ENCODE measurements around the gene PRADC1. TPM values are rescaled to one million over a fixed set of nuclear protein-coding genes. Genes with fewer than 3 reads are reported as not detected.
"Not testable (repeated sequence)": the region's sequence is repeated elsewhere in the genome, so short reads cannot be mapped to it uniquely, and the experiment has no call there.

The PRADC1 gene
- total and polyA plus RNA-seq, 5 experiments from 2014 or later: 7.8 to 38.8 (median 26.1) TPM

DNA sequence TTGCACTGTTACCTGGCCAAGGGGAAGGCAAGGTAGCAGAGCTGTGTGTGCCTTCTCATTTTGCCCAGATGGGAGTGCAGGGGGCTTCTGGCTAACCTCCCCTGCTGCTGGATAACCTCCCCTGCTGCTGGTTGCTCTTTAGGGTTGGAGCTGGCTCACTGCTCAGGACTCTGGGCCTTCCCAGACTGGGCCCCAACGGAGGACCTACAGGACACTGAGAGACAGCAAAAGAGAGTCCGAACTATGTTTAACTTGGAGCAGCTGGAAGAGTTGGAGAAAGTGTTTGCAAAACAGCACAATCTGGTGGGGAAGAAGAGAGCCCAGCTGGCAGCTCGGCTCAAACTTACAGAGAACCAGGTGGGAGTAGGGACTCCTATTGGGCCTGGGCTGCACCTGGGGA is 24.8 kb downstream of the PRADC1 start:
- Mint-ChIP-seq H3K9me3 (no peaks in the 10 kb centered on the region), H3K27me3 (peaks cover 21 to 41% (median 30%) of the 10 kb centered on the region in 5 donors), H3K27ac (no peak overlapping the region), H3K4me3 (no peak overlapping the region), H3K36me3 (no peaks in the 10 kb centered on the region), H3K4me1 (peaks cover 0 to 13% (median 8%) of the 10 kb centered on the region in 4 donors)
- ATAC-seq (no peak), DNase-seq (no peak)
- POLR2A ChIA-PET: no interaction called here

DNA sequence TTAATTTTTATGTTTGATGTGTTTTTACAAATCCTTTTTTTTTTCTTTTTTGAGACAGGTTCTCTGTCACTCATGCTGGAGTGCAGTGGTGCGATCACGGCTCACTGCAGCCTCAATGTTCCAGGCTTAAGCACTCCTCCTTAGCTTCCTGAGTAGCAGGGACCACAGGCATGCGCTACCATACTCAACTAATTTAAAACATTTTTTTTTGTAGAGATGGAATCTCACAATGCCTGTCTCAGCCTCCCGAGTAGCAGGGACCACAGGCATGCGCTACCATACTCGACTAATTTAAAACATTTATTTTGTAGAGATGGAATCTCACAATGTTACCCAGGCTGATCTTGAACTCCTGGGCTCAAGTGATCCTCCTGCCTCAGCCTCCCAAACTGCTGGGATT is 27.4 kb downstream of the PRADC1 start:
- Mint-ChIP-seq H3K9me3 (no peaks in the 10 kb centered on the region), H3K27me3 (peaks cover 31 to 56% (median 36%) of the 10 kb centered on the region in 5 donors), H3K27ac (no peak overlapping the region), H3K36me3 (peaks cover 0 to 2% (median 0%) of the 10 kb centered on the region in 3 donors), H3K4me3 (no peak overlapping the region), H3K4me1 (peaks cover 0 to 12% (median 4%) of the 10 kb centered on the region in 4 donors)
- no peak for ATAC-seq
- no peak for DNase-seq
- POLR2A ChIA-PET: no interaction called here

DNA sequence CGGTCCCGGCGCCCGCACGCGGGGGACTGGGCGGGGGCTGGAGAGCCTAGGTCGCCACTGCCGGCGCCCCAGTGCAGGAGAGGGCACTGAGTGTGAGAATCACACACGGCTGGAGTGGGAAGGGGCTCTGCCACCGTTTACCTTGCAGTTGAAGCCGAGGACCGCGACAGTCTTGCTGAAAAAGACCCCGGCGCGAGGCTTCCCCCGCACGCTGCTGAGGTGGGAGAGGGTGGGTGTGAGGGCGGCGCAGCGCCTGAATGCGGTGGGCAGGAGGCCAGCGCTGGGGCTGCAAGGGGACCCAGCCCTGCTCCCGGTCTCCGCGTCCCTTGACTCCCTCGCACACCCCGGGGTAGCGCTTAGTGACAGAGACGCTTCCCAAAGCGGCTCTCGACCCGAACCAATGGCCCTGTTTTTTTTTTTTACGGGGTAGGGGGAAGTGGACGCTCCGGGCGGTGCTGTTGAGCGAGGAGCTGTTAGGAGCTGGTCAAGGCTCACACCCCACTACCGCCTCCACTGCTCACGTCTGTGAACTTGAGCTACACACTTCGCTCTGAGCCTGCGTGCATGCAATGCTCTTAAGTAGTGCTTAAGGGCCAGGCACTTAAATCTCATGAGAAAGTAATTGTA is 29.9 kb downstream of the PRADC1 start:
- Mint-ChIP-seq H3K27me3 (peaks cover 25 to 73% (median 42%) of the 10 kb centered on the region in 5 donors), H3K36me3 (peaks cover 0 to 2% (median 0%) of the 10 kb centered on the region in 3 donors), H3K9me3 (no peaks in the 10 kb centered on the region), H3K4me1 (peaks cover 0 to 12% (median 4%) of the 10 kb centered on the region in 4 donors), H3K27ac (no peak overlapping the region), H3K4me3 (peak overlapping the region in 8 of 10 donors; percentile 16 to 72 (median 64))
- DNase-seq (peak in 1 of 10 donors; percentile 13), ATAC-seq (peak; percentile 33 to 43)
- POLR2A ChIA-PET: interaction anchor here (0.6 kb wide), 2 partner anchors 25 to 26 kb away, joined by 3 read pairs; no protein-coding TSS in a partner anchor

DNA sequence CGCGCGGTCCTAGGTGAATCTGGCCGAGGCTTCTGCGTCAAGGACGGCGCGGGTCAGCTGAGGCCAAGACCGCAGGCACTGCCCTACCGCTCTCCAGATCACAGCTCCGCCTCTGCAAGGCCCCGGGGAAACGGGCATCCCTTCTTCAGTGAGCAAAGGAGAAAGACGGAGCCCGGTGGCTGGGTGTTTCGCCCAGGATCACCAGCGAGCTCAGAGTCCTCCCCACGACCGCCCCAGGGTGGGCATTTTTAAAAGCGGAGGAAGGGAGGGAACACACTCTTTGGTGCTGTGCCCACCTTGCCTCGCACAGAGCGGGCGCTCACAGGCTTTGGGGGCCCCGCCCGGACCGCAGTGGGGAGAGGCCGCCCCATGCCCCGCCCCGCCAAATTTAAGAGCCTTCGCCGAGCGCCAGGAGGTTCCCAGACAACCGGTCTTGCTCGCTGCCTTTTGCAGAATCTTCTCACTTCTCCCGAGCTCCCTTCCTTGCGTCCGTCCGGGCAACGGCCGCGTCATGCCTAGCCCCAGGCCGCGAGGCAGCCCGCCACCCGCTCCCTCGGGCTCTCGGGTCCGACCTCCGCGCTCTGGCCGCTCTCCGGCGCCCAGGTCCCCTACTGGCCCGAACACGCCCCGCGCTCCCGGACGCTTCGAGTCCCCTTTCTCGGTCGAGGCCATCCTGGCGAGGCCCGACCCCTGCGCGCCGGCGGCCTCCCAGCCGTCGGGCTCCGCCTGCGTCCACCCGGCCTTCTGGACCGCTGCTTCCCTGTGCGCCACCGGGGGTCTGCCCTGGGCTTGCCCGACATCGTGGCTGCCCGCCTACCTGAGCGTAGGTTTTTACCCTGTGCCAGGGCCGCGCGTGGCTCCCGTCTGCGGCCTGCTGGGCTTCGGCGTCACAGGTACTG is 30.6 kb downstream of the PRADC1 start, which contains the start of gene NOTO:
TSS of gene NOTO (plus strand) at position 419 of the 899 bp plus-strand sequence. CDS start at position 512, 93 bp downstream.
- Mint-ChIP-seq H3K4me1 (peaks cover 0 to 12% (median 4%) of the 10 kb centered on the region in 4 donors), H3K9me3 (no peaks in the 10 kb centered on the region), H3K27ac (no peak within 1 kb of the TSS), H3K4me3 (peak within 1 kb of the TSS; percentile 33 to 77 (median 68)), H3K36me3 (peaks cover 0 to 2% (median 0%) of the 10 kb centered on the region in 3 donors), H3K27me3 (peaks cover 26 to 73% (median 46%) of the 10 kb centered on the region in 5 donors)
- DNase-seq: peak in 3 of 10 donors; percentile 5 to 14 (median 6)
- peak; percentile 62 to 82 for ATAC-seq
- POLR2A ChIA-PET: no interaction called here

DNA sequence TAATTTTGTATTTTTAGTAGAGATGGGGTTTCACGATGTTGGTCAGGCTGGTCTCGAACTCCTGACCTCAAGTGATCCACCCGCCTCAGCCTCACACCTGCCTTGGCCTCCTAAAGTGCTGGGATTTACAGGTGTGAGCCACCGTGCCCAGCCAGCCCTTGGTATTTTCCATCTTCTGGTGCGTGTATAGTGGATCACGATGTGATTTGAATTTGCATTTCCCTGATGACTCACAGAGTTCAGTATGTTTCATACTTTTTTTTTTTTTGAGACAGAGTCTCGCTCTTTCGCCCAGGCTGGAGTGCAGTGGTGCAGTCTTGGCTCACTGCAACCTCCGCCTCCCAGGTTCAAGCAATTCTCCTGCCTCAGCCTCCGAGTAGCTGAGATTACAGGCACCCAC is 32.8 kb downstream of the PRADC1 start:
- H3K27ac Mint-ChIP-seq, H3K4me3 Mint-ChIP-seq, DNase-seq, POLR2A ChIA-PET, H3K9me3 Mint-ChIP-seq, ATAC-seq, H3K36me3 Mint-ChIP-seq: not testable (repeated sequence)
- peaks cover 24 to 66% (median 46%) of the 10 kb centered on the region in 5 donors for H3K27me3 Mint-ChIP-seq
- H3K4me1 Mint-ChIP-seq: peaks cover 0 to 12% (median 4%) of the 10 kb centered on the region in 4 donors

DNA sequence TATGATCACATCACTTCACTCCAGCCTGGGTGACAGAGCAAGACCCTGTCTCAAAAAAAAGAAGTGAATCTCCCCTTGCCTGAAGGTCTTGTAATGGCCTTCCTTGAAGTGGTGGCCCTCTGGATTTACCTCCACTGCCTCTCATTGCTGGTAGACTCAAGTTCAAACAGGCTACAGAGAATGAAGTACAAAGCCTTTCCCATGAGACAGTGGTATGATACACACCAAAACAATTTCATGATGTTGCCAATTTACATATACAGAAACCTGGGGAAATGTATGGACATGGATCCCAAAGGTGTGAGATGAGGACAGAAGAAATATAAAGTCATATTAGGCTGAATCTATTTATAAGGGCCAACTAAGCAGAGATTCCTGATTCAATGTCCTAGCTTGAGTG is 35.5 kb downstream of the PRADC1 start:
- H3K27ac Mint-ChIP-seq: no peak overlapping the region
- no peaks in the 10 kb centered on the region for H3K9me3 Mint-ChIP-seq
- POLR2A ChIA-PET: no interaction called here
- no peak overlapping the region for H3K4me3 Mint-ChIP-seq
- ATAC-seq: no peak
- peaks cover 0 to 9% (median 3%) of the 10 kb centered on the region in 4 donors for H3K4me1 Mint-ChIP-seq
- H3K27me3 Mint-ChIP-seq: peaks cover 16 to 44% (median 33%) of the 10 kb centered on the region in 5 donors
- no peak for DNase-seq
- peaks cover 0 to 2% (median 1%) of the 10 kb centered on the region in 3 donors for H3K36me3 Mint-ChIP-seq

DNA sequence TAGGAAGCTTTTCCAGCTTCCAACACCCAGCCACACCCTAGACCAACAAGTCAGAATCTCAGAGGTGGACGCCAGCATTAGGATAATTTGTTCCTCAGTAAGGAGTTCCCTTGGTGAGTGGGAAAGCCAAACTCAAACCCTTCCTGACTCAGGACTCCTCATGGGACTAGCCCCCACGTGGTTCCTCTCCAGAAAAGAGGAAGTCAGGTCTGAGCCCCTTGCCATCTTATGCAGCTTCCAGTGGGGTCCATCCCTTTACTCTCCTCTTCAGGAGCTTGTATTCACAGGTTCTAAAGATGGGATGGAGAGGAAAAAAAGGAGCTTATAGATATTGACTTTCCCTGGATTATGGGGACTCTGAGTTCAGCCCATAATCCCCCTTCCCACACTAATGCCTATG is 45.5 kb downstream of the PRADC1 start:
- no peak for DNase-seq
- Mint-ChIP-seq H3K27me3 (peaks cover 6 to 28% (median 14%) of the 10 kb centered on the region in 5 donors), H3K4me1 (no peaks in the 10 kb centered on the region), H3K9me3 (peaks cover 0 to 10% (median 2%) of the 10 kb centered on the region in 9 donors), H3K36me3 (peaks cover 0 to 8% (median 3%) of the 10 kb centered on the region in 3 donors), H3K27ac (no peak overlapping the region), H3K4me3 (no peak overlapping the region)
- no peak for ATAC-seq
- POLR2A ChIA-PET: no interaction called here

DNA sequence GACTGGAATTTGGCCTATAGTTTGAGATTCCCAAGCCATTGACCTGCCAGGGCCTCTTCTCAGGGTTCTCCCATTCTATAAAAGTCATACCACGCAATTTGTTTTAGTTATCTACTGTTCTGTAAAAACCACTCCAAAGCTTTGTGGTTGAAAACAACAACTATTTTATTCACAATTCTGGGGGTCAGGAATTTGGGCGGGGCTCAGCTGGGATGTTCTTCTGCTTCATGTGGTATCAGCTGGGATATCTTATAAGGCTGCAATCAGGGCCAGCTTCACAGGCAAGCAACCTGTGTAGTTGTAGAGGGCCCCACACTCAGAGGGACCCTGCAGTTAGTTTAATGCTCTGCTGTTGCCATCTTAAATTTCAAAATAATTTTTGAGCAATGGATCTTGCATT is 47.1 kb downstream of the PRADC1 start:
- Mint-ChIP-seq H3K27me3 (peaks cover 8 to 36% (median 15%) of the 10 kb centered on the region in 5 donors), H3K4me1 (no peaks in the 10 kb centered on the region), H3K27ac (no peak overlapping the region), H3K4me3 (no peak overlapping the region), H3K36me3 (peaks cover 0 to 8% (median 3%) of the 10 kb centered on the region in 3 donors), H3K9me3 (peaks cover 0 to 10% (median 2%) of the 10 kb centered on the region in 9 donors)
- POLR2A ChIA-PET: no interaction called here
- ATAC-seq: no peak
- no peak for DNase-seq

Other genes with a start within 250 kb of the PRADC1 start
- gene SFXN5, start 161.5 kb downstream of the PRADC1 start, total RNA-seq: 10 to 100 TPM; 17.1 to 20.0 TPM
- 1 to 10 TPM; 1.7 to 3.5 (median 2.6) TPM for gene SFXN5, start 161.5 kb downstream of the PRADC1 start, polyA plus RNA-seq
- 10 to 100 TPM in 1 of 2 experiments, 1 to 10 TPM in 1; 7.4 to 11.3 TPM for gene RAB11FIP5, start 120.3 kb downstream of the PRADC1 start, total RNA-seq
- gene RAB11FIP5, start 120.3 kb downstream of the PRADC1 start, polyA plus RNA-seq: 1 to 10 TPM; 4.0 to 7.0 (median 4.3) TPM
- not detected for gene NOTO, start 30.7 kb downstream of the PRADC1 start, total RNA-seq
- not detected for gene NOTO, start 30.7 kb downstream of the PRADC1 start, polyA plus RNA-seq
- 10 to 100 TPM; 51.2 to 56.3 TPM for gene SMYD5, start 19.0 kb downstream of the PRADC1 start, total RNA-seq
- 10 to 100 TPM; 22.7 to 28.3 (median 25.3) TPM for gene SMYD5, start 19.0 kb downstream of the PRADC1 start, polyA plus RNA-seq
- 100 to 1,000 TPM; 206 to 217 TPM for gene CCT7, start 1.1 kb upstream of the PRADC1 start, total RNA-seq
- gene CCT7, start 1.1 kb upstream of the PRADC1 start, polyA plus RNA-seq: 100 to 1,000 TPM; 294 to 306 (median 299) TPM
- gene FBXO41, start 51.2 kb upstream of the PRADC1 start, total RNA-seq: 10 to 100 TPM; 26.5 to 28.0 TPM
- 1 to 10 TPM; 1.0 to 2.7 (median 1.8) TPM for gene FBXO41, start 51.2 kb upstream of the PRADC1 start, polyA plus RNA-seq
- gene EGR4, start 60.3 kb upstream of the PRADC1 start, total RNA-seq: not detected
- not detected for gene EGR4, start 60.3 kb upstream of the PRADC1 start, polyA plus RNA-seq
- gene ALMS1, start 152.6 kb upstream of the PRADC1 start, total RNA-seq: 10 to 100 TPM; 28.3 to 28.8 TPM
- 1 to 10 TPM; 1.9 to 5.1 (median 2.2) TPM for gene ALMS1, start 152.6 kb upstream of the PRADC1 start, polyA plus RNA-seq